HG03457 (cell line): ENCODE results near the gene DTX3L.

Experiments used
- ATAC-seq: cut with Tn5 transposase; IDR thresholded peaks from one replicate; pipeline ENCODE4 v1.9.1; 2021; ENCODE audit warnings: moderate number of reproducible peaks; ENCODE audit not compliant: unreplicated experiment

Gene DTX3L

DNA sequence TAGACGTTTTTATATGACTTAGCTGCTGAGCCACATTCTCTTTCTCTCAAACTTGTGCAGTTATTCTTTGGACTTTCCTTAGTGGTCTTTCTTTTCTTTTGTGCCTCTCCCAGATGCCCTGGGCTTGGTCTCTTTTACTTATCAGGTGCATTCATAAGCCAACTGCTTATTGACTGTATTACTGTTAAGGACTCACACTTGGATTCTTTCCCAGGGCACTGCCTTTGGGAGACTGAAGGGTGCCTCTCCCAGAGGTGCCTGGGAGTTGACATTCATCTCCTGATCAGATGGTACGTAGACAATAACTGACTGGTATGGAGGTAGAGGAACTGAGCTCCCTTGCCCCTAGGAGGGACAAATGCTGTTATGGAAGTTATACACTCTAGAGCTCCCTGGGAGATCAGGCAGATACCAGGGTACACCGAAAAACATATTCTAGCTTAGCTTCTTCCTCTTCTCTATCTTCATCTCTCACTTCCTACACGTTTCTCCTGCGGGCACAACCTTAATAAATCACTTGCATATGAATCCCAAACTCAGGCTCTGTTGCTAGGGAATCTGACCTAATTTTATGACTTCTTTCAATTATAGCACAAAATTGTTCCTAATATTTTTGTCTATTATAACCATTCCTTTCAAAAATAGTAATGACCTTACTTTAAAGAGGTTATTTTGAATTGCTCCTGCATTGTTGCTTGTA, 38.0 kb downstream of the DTX3L start:
- ATAC-seq: no peak

GRCh38 chr3:122603056-122603455, 38.9 kb downstream of the DTX3L start:
- ATAC-seq: no peak

- ATAC-seq: no peak
Measured at GRCh38 chr3:122606330-122606729, 42.2 kb downstream of the DTX3L start.

DNA sequence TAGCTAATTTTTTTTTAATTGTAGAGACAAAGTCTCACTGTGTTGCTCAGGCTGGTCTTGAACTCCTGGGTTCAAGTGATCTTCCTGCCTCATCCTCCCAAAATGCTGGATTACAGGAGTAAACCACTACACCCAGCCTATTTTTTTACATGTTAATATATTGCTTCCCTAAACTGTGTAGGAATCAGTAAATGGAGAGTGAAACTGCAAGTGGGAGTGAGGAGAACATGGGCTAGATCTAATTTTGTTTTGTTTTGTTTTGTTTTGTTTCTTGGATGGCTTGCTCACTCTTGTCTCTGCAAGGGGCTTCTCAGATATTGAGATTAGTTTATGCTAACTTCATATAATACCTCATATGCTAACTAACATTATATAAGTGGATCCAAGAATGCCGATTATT, 44.8 kb downstream of the DTX3L start:
- ATAC-seq: no peak

DNA sequence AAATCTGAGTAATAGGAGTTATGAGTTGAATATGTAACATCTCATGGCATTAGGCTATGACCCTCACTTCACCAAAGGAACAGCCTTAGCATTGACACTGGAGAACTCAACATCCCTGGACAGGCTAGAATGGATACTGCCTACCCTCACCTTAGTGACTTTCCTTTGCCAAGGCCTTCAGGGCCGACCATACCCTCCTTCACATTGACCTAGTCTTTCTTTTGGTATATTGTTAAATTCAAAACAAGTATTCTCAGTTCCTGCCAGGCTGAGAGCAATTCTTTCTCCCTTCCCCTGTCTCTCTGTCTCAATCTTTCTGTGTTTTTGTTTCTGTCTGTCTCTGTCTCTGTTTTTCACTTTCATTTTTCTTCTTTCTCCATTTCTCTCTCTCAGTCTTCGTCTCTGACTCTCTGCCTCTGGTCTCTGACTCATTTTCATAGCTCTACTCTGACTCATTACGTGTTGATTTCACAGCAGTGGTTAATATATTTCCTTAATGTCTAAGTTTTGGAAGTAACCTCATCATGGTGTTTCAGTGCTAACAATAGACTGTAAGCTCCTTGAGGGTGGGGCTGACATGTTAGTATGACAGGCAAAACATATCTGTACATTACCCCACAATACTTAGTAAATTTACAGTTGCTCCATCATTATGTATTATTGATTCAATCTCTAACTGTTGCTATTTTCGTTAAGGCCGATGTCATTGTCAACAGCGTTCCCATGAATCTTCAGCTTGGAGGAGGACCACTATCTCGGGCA, 45.8 kb downstream of the DTX3L start:
- peak; percentile 89 for ATAC-seq

DNA sequence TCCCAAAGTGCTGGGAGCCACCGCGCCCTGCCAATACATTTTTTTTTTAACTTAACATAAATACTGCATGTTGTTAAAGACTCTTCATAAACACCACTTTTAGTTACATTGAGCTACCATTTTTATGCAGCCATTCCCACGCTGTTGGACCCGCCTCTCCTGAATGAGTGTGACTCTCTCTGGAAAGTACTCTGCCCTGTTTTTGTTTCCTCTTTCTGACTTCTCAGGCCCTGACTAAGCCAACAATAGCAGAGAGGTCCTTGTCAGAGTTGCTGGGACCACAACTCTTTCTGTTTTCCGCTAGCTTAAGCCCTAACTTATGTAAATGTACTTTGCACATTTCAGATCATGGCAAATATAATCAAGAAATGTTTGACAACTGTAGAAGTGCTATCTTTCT, 48.6 kb downstream of the DTX3L start:
- ATAC-seq: no peak

- ATAC-seq: no peak
Measured at GRCh38 chr3:122615303-122615702, 51.2 kb downstream of the DTX3L start.

- ATAC-seq: no peak
Measured at GRCh38 chr3:122618614-122619013, 54.5 kb downstream of the DTX3L start.

- ATAC-seq: no peak
Measured at GRCh38 chr3:122619040-122619439, 54.9 kb downstream of the DTX3L start.

DNA sequence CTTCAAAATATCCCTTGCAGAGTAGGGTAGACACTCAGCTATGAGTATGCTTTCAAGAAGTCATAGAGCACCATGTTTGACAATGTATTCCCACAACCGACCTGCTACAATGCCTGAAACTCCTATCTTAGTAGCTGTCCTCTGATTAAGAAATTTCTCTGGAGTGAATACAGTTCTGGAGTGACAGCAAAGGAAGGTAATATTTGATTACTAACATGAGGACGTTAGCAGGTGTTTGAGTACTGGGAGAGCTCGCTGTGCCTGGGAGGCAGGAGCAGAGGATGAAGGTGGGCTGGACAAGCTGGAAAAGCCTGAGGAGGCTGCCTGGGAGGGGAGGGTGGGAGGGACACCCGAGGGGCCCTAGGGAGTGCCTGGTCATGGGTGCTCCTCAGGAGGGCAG, 56.3 kb downstream of the DTX3L start:
- no peak for ATAC-seq

- ATAC-seq: no peak
Measured at GRCh38 chr3:122621112-122621511, 57.0 kb downstream of the DTX3L start.

DNA sequence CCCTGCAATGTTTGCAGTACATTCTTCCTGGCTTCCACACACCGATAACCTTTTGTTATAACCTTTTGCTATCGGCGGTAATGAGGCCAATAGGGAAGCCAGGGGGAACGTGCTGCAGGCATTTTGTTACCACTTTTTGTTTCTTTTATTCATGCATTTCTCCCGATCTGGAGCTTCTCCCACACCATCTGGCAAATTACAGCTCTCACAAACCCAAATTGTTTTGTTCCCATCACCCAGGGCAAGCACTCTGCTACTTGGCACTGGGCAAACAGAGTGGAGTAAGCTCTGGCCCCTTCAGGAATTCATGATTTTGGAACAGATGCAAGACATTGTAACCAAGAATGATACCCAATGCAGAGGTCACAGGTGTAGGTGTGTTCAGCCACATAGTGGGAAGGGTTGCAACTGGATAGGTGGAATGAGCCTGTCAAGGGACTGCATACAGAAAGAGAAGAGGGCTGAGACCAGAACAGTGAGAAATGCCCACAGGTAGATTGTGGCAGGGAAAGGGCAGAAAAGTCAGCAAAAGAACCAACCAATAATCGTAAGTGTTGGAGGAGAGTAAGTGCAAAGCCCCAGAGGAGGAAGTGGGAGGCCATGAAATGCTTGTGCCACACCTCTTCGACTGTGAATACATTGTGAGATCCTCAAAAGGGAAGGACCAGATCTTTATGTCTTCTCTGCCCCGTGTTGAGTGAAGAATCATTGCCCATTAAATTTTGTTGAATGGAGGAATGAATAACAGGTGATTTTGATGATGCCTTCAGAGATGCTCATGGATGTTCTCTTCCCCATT, 59.1 kb downstream of the DTX3L start:
- no peak for ATAC-seq
